Measurements from ENCODE around the gene PRPF19. TPM values are rescaled to one million over a fixed set of nuclear protein-coding genes. Genes with fewer than 3 reads are reported as not detected.

Gene PRPF19
- total and polyA plus RNA-seq, 9 of the 15 experiments (the other 6 are each of a cell fraction or from before 2014, with no cell fraction given): 9.4 to 212 (median 73.2) TPM

- 85% methylated on average over 20 of the region's 23 CpGs for WGBS (ENCODE audit: insufficient coverage, low coverage, missing lambda C conversion rate)
- ChIA-PET CTCF (ENCODE audit: low intra/inter-chr PET ratio) (no interaction called here), POLR2A (interaction anchor here (1.5 kb wide), 1 partner anchor 8 kb away, joined by 5 read pairs; the partner anchor contains the start of gene TMEM109)
- in situ Hi-C loops (cut with MboI): no loop called here
- peaks cover 5% of the 10 kb centered on the region; the same call in 1 of the 2 replicates for H4K20me1 ChIP-seq (replicated peaks; ENCODE audit: control insufficient read depth, insufficient read depth, low read length)
- no peak for FAIRE-seq
- peaks cover 48% of the 10 kb centered on the region for H3K36me3 ChIP-seq (ENCODE audit: control insufficient read depth, insufficient read depth, low read length)
- peaks cover 22 to 25% of the 10 kb centered on the region in 2 experiments for H3K27me3 ChIP-seq (ENCODE audit: control insufficient read depth in 2 of 2, insufficient read depth in 2 of 2, low read length in 2 of 2)
- ATAC-seq: no peak
- H3K9me3 ChIP-seq (replicated peaks; ENCODE audit: control insufficient read depth, insufficient read depth, low read depth, low read length): no peaks in the 10 kb centered on the region
- intact Hi-C loops (cut with micrococcal nuclease): no loop called here
- H3K27ac ChIP-seq (ENCODE audit: extremely low read depth, low read depth, low read length): no peak overlapping the region
- no peak for DNase-seq (ENCODE audit: extremely low read depth in 1 of 4, low spot score in 3 of 4)
- H2AFZ ChIP-seq (ENCODE audit: low read depth, low read length): no peak overlapping the region
- peaks cover 23% of the 10 kb centered on the region; the same call in 2 of the 3 replicates for H3K79me2 ChIP-seq (ENCODE audit: control insufficient read depth, insufficient read depth, low read length)
- no peak overlapping the region for H3K4me3 ChIP-seq
- no TSS peak for BruUV-seq (replicated peaks)
- TF ChIP-seq SMARCE1 (IDR thresholded peaks at IDR 0.05) (no peak), CTBP1 (IDR thresholded peaks at IDR 0.05; ENCODE audit: borderline replicate concordance) (no peak), ZNF212 (CRISPR knock-in tag; IDR thresholded peaks at IDR 0.05) (no peak), RBFOX2 (IDR thresholded peaks at IDR 0.05; ENCODE audit: low read depth, low read length) (no peak), ESRRB (CRISPR knock-in tag; IDR thresholded peaks at IDR 0.05; ENCODE audit: borderline replicate concordance) (no peak), ARID1B (IDR thresholded peaks at IDR 0.05) (no peak), ZBTB5 (IDR thresholded peaks at IDR 0.05) (no peak), POLR2G (IDR thresholded peaks at IDR 0.05; ENCODE audit: low read depth, low read length) (0 out of 2 replicates have a peak, but pooled peaks have one; percentile 27)
- TF ChIP-seq, protein P1, sequence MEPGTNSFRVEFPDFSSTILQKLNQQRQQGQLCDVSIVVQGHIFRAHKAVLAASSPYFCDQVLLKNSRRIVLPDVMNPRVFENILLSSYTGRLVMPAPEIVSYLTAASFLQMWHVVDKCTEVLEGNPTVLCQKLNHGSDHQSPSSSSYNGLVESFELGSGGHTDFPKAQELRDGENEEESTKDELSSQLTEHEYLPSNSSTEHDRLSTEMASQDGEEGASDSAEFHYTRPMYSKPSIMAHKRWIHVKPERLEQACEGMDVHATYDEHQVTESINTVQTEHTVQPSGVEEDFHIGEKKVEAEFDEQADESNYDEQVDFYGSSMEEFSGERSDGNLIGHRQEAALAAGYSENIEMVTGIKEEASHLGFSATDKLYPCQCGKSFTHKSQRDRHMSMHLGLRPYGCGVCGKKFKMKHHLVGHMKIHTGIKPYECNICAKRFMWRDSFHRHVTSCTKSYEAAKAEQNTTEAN (CRISPR knock-in tag; IDR thresholded peaks at IDR 0.05): no peak
- H3K9ac ChIP-seq (ENCODE audit: insufficient read depth in 1 of 2, low read depth in 2 of 2, low read length in 2 of 2): no peak overlapping the region
- peaks cover 7 to 22% of the 10 kb centered on the region in 2 experiments; a peak in 4 of 5 replicates for H3K4me1 ChIP-seq (replicated peaks in 1 of 2; ENCODE audit: control insufficient read depth in 2 of 2, insufficient read depth in 2 of 2, low read length in 2 of 2)
- no peak overlapping the region for H3K4me2 ChIP-seq (ENCODE audit: insufficient read depth, low read length)
- H3K9me1 ChIP-seq (ENCODE audit: control insufficient read depth, insufficient read depth, low read length): no peaks in the 10 kb centered on the region
Observed at GRCh38 chr11:60921777-60922335, 15.5 kb upstream of the PRPF19 start.
